ENCODE results near the gene HOXB13. TPM values are rescaled to one million over a fixed set of nuclear protein-coding genes. Genes with fewer than 3 reads are reported as not detected.

Gene HOXB13
- polyA plus RNA-seq, 1 donor from 2014 or later = not detected

GRCh38 chr17:48751172-48751571 lies 22.6 kb upstream of the HOXB13 start:
- no peaks in the 10 kb centered on the region for H3K79me2 ChIP-seq (replicated peaks; ENCODE audit: insufficient read depth, low read length)
- H3K9me3 ChIP-seq (ENCODE audit: low read length) = no peaks in the 10 kb centered on the region
- H3F3A ChIP-seq (ENCODE audit: insufficient read depth, low read length, poor library complexity, severe bottlenecking) = no peaks in the 10 kb centered on the region
- no peaks in the 10 kb centered on the region for H3K9me2 ChIP-seq (ENCODE audit: insufficient read depth, low read length)
- H3K27me3 ChIP-seq (ENCODE audit: insufficient read depth, low read depth, low read length) = peaks cover 100% of the 10 kb centered on the region
- H3K36me3 ChIP-seq (ENCODE audit: insufficient read depth, low read length) = no peaks in the 10 kb centered on the region
- no peaks in the 10 kb centered on the region for H4K20me1 ChIP-seq (ENCODE audit: insufficient read depth)
- no peak overlapping the region for H3K9ac ChIP-seq (ENCODE audit: low read length)
- no peak overlapping the region for H3K4me2 ChIP-seq (ENCODE audit: low read length)
- no peak overlapping the region for H3K27ac ChIP-seq (ENCODE audit: low read length)
- no peak overlapping the region for H2AFZ ChIP-seq (ENCODE audit: low read depth, low read length)
- H3K4me3 ChIP-seq (ENCODE audit: low read length) = no peak overlapping the region
- TF ChIP-seq, protein P1, sequence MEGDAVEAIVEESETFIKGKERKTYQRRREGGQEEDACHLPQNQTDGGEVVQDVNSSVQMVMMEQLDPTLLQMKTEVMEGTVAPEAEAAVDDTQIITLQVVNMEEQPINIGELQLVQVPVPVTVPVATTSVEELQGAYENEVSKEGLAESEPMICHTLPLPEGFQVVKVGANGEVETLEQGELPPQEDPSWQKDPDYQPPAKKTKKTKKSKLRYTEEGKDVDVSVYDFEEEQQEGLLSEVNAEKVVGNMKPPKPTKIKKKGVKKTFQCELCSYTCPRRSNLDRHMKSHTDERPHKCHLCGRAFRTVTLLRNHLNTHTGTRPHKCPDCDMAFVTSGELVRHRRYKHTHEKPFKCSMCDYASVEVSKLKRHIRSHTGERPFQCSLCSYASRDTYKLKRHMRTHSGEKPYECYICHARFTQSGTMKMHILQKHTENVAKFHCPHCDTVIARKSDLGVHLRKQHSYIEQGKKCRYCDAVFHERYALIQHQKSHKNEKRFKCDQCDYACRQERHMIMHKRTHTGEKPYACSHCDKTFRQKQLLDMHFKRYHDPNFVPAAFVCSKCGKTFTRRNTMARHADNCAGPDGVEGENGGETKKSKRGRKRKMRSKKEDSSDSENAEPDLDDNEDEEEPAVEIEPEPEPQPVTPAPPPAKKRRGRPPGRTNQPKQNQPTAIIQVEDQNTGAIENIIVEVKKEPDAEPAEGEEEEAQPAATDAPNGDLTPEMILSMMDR (IDR thresholded peaks at IDR 0.05; ENCODE audit: poor library complexity, severe bottlenecking) = no peak
- no peak for TF ChIP-seq EZH2 (IDR thresholded peaks at IDR 0.05; ENCODE audit: borderline replicate concordance, insufficient read depth, low read length, poor library complexity, severe bottlenecking)
- no peak for TF ChIP-seq SMC3 (conservative IDR thresholded peaks at IDR 0.05; ENCODE audit: poor library complexity)
- no peak for TF ChIP-seq REST (IDR thresholded peaks at IDR 0.05; ENCODE audit: borderline replicate concordance)
- no peak for TF ChIP-seq MXI1 (conservative IDR thresholded peaks at IDR 0.05; ENCODE audit: poor library complexity, severe bottlenecking)
- no peak for TF ChIP-seq RAD21 (conservative IDR thresholded peaks at IDR 0.05)
- no peak for TF ChIP-seq TAF1 (IDR thresholded peaks at IDR 0.05; ENCODE audit: low read depth)
- no peak for TF ChIP-seq EP300 (conservative IDR thresholded peaks at IDR 0.05; ENCODE audit: poor library complexity, severe bottlenecking)
- TF ChIP-seq POLR2AphosphoS5 (IDR thresholded peaks at IDR 0.05) = no peak

GRCh38 chr17:48749621-48750553 lies 21.3 kb upstream of the HOXB13 start:
- Histone ChIP-seq H2AFZ (ENCODE audit: low read depth, low read length) (no peak overlapping the region), H3K4me2 (ENCODE audit: low read length) (no peak overlapping the region), H3K9ac (ENCODE audit: low read length) (no peak overlapping the region), H3K27ac (ENCODE audit: low read length) (no peak overlapping the region), H4K20me1 (ENCODE audit: insufficient read depth) (no peaks in the 10 kb centered on the region), H3K9me2 (ENCODE audit: insufficient read depth, low read length) (no peaks in the 10 kb centered on the region), H3K4me3 (ENCODE audit: low read length) (no peak overlapping the region), H3K79me2 (replicated peaks; ENCODE audit: insufficient read depth, low read length) (no peaks in the 10 kb centered on the region), H3F3A (ENCODE audit: insufficient read depth, low read length, poor library complexity, severe bottlenecking) (no peaks in the 10 kb centered on the region), H3K27me3 (ENCODE audit: insufficient read depth, low read depth, low read length) (peaks cover 100% of the 10 kb centered on the region), H3K36me3 (ENCODE audit: insufficient read depth, low read length) (no peaks in the 10 kb centered on the region), H3K9me3 (ENCODE audit: low read length) (no peaks in the 10 kb centered on the region)
- TF ChIP-seq POLR2AphosphoS5 (IDR thresholded peaks at IDR 0.05) (no peak), RAD21 (conservative IDR thresholded peaks at IDR 0.05) (no peak), REST (IDR thresholded peaks at IDR 0.05; ENCODE audit: borderline replicate concordance) (no peak), EP300 (conservative IDR thresholded peaks at IDR 0.05; ENCODE audit: poor library complexity, severe bottlenecking) (no peak)
- TF ChIP-seq, protein P1 (IDR thresholded peaks at IDR 0.05; ENCODE audit: poor library complexity, severe bottlenecking) = no peak

Measured in neural cell (in vitro differentiated cells).